PFSK-1 (cell line): ENCODE data around the gene PRPF8.

Experiments used
- FOXP2 ChIP-seq: optimal IDR thresholded peaks from 2 replicates; pipeline ENCODE3; 2011; ENCODE audit warnings: borderline replicate concordance, control low read depth, inconsistent platforms; ENCODE audit not compliant: insufficient read depth; ENCODE audit errors: extremely low read length, extremely low read depth
- POLR2AphosphoS5 ChIP-seq: IDR thresholded peaks from 2 replicates; pipeline ENCODE4 v1.6.1; 2012; ENCODE audit warnings: low read depth, mild to moderate bottlenecking, control low read depth, low read length, moderate library complexity
- SIN3A ChIP-seq: IDR thresholded peaks from 2 replicates; pipeline ENCODE4 v1.6.1; 2012; ENCODE audit warnings: mild to moderate bottlenecking, low read length, moderate library complexity, borderline replicate concordance; ENCODE audit not compliant: insufficient read depth
- TAF1 ChIP-seq: IDR thresholded peaks from 2 replicates; pipeline ENCODE4 v1.6.1; 2012; ENCODE audit warnings: low read length, control low read depth, borderline replicate concordance; ENCODE audit not compliant: insufficient read depth
- TF ChIP-seq, protein P1 (sequence below), 2 experiments: IDR thresholded peaks; 2 replicates each; pipeline versions ENCODE4 v1.6.1 to v1.8.0; 2011 to 2012; ENCODE audit warnings: low read depth in 2 of 2, low read length in 2 of 2, control low read depth in 1 of 2, inconsistent platforms in 1 of 2, mild to moderate bottlenecking in 1 of 2, moderate library complexity in 1 of 2; ENCODE audit not compliant: insufficient read depth in 1 of 2

The PRPF8 gene

DNA sequence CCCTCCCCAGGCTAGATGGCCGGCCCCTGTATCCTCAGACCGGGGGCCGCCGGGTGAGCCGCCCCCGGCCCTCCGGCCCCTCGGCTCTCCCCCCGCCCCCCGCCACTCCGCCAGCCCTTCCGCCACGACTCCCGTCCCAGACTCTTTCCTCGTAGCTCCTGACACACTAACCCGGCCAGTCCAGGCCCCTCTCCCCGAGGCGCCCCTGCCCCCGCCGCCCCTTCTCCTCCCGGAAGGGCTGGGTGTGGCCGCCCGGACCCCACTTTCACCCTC is 31.1 kb upstream of the PRPF8 start:
- no peak for TF ChIP-seq POLR2AphosphoS5
- no peak for TF ChIP-seq FOXP2
- TF ChIP-seq SIN3A, result no peak
- TF ChIP-seq, protein P1, sequence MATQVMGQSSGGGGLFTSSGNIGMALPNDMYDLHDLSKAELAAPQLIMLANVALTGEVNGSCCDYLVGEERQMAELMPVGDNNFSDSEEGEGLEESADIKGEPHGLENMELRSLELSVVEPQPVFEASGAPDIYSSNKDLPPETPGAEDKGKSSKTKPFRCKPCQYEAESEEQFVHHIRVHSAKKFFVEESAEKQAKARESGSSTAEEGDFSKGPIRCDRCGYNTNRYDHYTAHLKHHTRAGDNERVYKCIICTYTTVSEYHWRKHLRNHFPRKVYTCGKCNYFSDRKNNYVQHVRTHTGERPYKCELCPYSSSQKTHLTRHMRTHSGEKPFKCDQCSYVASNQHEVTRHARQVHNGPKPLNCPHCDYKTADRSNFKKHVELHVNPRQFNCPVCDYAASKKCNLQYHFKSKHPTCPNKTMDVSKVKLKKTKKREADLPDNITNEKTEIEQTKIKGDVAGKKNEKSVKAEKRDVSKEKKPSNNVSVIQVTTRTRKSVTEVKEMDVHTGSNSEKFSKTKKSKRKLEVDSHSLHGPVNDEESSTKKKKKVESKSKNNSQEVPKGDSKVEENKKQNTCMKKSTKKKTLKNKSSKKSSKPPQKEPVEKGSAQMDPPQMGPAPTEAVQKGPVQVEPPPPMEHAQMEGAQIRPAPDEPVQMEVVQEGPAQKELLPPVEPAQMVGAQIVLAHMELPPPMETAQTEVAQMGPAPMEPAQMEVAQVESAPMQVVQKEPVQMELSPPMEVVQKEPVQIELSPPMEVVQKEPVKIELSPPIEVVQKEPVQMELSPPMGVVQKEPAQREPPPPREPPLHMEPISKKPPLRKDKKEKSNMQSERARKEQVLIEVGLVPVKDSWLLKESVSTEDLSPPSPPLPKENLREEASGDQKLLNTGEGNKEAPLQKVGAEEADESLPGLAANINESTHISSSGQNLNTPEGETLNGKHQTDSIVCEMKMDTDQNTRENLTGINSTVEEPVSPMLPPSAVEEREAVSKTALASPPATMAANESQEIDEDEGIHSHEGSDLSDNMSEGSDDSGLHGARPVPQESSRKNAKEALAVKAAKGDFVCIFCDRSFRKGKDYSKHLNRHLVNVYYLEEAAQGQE (IDR thresholded peaks at IDR 0.05; ENCODE audit: insufficient read depth in 1 of 2, low read depth in 2 of 2, low read length in 2 of 2), result no peak
- TF ChIP-seq TAF1, result no peak

DNA sequence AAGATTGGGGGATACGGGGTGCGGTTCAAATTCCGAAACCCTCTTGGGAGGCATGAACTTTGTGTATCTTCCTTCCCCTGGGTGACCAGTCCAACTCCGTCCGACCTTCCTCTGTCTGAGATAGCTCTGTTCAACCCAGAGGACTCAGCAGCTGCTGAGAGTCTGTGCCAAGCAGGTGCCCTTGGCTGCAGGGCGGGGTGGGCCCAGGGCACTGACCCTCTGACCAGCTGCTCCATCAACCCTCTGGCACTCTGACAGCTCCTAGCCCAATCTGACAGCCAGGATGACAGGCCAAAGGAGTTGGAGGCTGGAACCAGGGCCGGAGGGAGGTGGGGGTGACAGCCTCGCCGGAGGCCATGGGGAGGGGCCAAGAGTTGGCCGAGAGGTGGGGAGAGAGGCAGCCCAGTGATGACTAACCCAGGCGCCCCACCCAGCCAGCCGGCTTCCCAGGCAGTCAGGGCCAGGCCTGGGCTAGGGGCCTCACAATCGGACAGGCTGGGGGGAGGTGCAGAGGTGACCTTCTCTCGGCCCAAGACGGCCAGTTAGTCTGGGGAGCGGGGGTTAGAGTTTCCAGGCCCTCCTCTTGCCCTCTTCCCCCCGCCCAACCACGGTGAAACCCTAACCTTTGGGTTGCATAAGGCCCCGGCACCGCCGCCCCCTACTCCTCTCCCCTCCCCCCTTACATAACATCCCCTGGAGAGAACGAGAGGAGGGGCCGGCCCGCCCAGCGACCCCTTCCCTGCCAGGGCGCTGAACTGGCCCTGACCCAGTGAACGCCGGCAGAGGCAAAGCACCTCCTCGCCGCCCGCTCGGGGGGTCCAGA is 30.5 kb upstream of the PRPF8 start:
- TF ChIP-seq, protein P1 (IDR thresholded peaks at IDR 0.05; ENCODE audit: insufficient read depth in 1 of 2, low read depth in 2 of 2, low read length in 2 of 2), result no peak
- peak; percentile 76; the same call in 1 of the 2 replicates for TF ChIP-seq SIN3A
- peak; percentile 56; the same call in 1 of the 2 replicates for TF ChIP-seq TAF1
- no peak; the same call in 1 of the 2 replicates for TF ChIP-seq POLR2AphosphoS5
- no peak for TF ChIP-seq FOXP2

DNA sequence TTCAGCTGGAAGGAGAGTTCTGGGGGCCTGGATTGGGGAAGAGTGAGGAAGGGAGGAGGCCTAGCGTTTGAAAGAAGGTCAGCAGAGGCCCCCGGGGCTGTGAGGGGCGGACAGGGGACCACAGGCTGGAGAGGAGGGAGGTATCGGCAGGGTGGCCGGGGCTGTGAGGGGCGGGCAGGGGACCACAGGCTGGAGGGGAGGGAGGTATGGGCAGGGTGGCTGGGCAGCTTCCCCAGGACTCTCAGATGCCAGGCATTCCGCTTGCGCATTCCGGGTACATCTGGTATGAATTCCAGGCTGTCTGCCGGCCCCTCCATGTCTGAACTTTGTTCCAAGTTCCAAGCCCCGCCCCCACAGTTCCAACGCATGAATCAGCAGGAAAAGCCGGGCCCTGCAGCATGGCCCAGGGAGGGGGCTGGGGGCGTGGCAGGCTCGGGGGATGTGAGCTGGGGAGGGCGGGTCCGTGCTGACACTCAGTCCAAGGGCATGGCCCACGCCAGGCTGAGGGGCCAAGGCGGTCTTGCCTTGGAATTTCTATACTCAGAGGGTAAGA is 29.8 kb upstream of the PRPF8 start:
- TF ChIP-seq FOXP2, result no peak
- TF ChIP-seq SIN3A, result peak; percentile 98
- TF ChIP-seq POLR2AphosphoS5, result no peak; the same call in none of the 2 replicates
- TF ChIP-seq, protein P1 (IDR thresholded peaks at IDR 0.05; ENCODE audit: insufficient read depth in 1 of 2, low read depth in 2 of 2, low read length in 2 of 2), result peak in 1 of 2 experiments; percentile 36; a peak in 1 of 4 replicates
- TF ChIP-seq TAF1, result no peak

DNA sequence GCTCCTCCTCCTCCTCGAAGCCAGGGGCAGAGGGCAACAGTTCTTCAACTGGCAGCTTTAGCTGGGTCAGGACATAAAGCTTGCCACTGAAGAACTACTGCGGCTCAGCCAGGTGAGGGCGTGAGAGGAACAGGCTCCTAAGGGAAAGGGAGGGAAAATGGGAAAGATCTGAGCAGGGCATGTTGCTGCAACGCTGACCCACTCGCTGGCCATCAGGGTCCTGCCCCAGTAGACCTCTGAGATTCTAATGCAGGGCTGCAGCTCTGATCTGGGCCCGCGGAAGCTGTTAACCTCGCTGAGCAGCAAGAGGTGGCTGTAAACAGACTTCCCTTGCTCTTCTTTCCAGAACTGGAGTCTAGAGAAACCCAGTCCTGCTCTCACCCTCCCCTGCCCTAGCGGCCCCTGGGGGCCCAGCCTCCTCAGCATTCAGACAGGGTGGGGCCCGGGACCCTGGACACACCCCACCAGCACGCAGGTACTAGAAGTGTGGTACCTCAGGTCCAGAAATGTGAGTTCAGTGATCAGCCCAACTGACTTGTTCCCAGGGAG is 29.3 kb upstream of the PRPF8 start:
- TF ChIP-seq TAF1 (0 out of 2 replicates have a peak, but pooled peaks have one; percentile 3), SIN3A (no peak), FOXP2 (no peak)
- TF ChIP-seq, protein P1 (IDR thresholded peaks at IDR 0.05; ENCODE audit: insufficient read depth in 1 of 2, low read depth in 2 of 2, low read length in 2 of 2), result no peak
